Uterus (tissue), 4 donors: ENCODE results near the gene C16orf82. TPM values are rescaled to one million over a fixed set of nuclear protein-coding genes. Genes with fewer than 3 reads are reported as not detected.

Source experiments
- DNase-seq, 2 donors: peaks; one replicate each; pipeline ENCODE4 v3.0.0-alpha.2; 2019 to 2020
- H3K27ac ChIP-seq, 2 donors: fragments of 200-600 bp; sonication (generic); 1 replicate in 1 of 2; 2 replicates in 1 of 2; pipeline ENCODE4 v1.5.1; 2016 to 2018
- H3K27me3 ChIP-seq, 2 donors: fragments of 200-600 bp; sonication (generic); one replicate each; pipeline ENCODE4 v1.5.1; 2018 to 2019; ENCODE audit warnings: control low read depth in 1 of 2
- H3K36me3 ChIP-seq, 2 donors: fragments of 200-600 bp; sonication (generic); one replicate each; pipeline ENCODE4 v1.5.1; 2019; ENCODE audit warnings: control low read depth in 1 of 2
- H3K4me1 ChIP-seq, 2 donors: fragments of 200-600 bp; sonication (generic); one replicate each; pipeline ENCODE4 v1.5.1; 2018 to 2019; ENCODE audit warnings: control low read depth in 1 of 2
- H3K4me3 ChIP-seq, 2 donors: fragments of 200-600 bp; sonication (generic); 1 replicate in 1 of 2; 2 replicates in 1 of 2; pipeline ENCODE4 v1.5.1; 2018 to 2019; ENCODE audit warnings: mild to moderate bottlenecking in 1 of 2
- H3K9me3 ChIP-seq, 2 donors: fragments of 200-600 bp; sonication (generic); one replicate each; pipeline ENCODE4 v1.5.1; 2019; ENCODE audit warnings: control low read depth in 1 of 2
- CTCF ChIP-seq, 4 experiments: fragments of 200-600 bp in 2 of 4; fragments of 450-650 bp in 2 of 4; sonication (generic) in 2 of 4; IDR thresholded peaks; one replicate each; pipeline ENCODE4 v1.5.1; 2016 to 2019; ENCODE audit warnings: antibody characterized with exemption in 4 of 4, mild to moderate bottlenecking in 2 of 4, moderate library complexity in 1 of 4
- POLR2A ChIP-seq, 2 donors: fragments of 450-650 bp; IDR thresholded peaks; one replicate each; pipeline ENCODE4 v1.6.1; 2016; ENCODE audit warnings: antibody characterized with exemption in 2 of 2, mild to moderate bottlenecking in 1 of 2, moderate library complexity in 1 of 2
- intact Hi-C: fragments of 100-400 bp; cut with DNase I; formaldehyde crosslinking; loops from one replicate; pipeline ENCODE4 v1.15.1; 2023; ENCODE audit warnings: low total_unique reads
- total RNA-seq, 4 donors: library from RNA; depleted of rRNA in 3 of 4; stranded (reverse); fragments of >200 nt in 3 of 4; gene quantifications; one replicate each; pipeline versions ENCODE4 v1.1.0 to v1.2.4, GENCODE V29; 2014 to 2023
- donor health status: DM: yes; HTN: yes; CAD: no.

The C16orf82 gene
- total RNA-seq, 4 donors from 2014 or later = not detected

DNA sequence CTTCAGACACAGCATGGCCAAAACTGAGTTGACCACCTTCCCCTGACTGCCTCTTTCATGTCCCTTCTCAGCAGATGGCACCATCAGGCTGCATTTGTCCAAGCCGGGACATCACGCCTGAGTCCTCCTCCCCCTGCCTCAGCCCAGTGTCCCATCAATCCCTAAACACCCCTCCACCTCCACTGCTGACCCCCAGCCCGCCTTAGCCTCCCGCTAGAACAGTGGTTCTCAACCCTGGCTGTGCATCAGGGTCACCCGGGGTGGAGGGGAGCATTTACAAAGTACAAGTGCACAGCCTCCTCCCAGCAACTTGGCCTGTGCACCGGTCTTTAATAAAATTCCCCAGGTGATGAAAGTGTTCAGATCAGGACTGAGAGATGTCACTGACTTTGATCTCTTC lies 4.0 kb downstream of the C16orf82 start:
- no peak overlapping the region for H3K4me3 ChIP-seq
- intact Hi-C loops = no loop called here
- no peaks in the 10 kb centered on the region for H3K4me1 ChIP-seq
- H3K9me3 ChIP-seq = no peaks in the 10 kb centered on the region
- H3K27me3 ChIP-seq = no peaks in the 10 kb centered on the region
- H3K27ac ChIP-seq = no peak overlapping the region
- H3K36me3 ChIP-seq = no peaks in the 10 kb centered on the region
- DNase-seq = no peak
- TF ChIP-seq POLR2A (IDR thresholded peaks at IDR 0.05) (no peak), CTCF (IDR thresholded peaks at IDR 0.05) (no peak)

- TF ChIP-seq POLR2A (IDR thresholded peaks at IDR 0.05) (no peak), CTCF (IDR thresholded peaks at IDR 0.05) (no peak)
- H3K27me3 ChIP-seq = no peaks in the 10 kb centered on the region
- H3K27ac ChIP-seq = no peak overlapping the region
- no peaks in the 10 kb centered on the region for H3K36me3 ChIP-seq
- no peak for DNase-seq
- H3K9me3 ChIP-seq = no peaks in the 10 kb centered on the region
- intact Hi-C loops = no loop called here
- H3K4me3 ChIP-seq = no peak overlapping the region
- no peaks in the 10 kb centered on the region for H3K4me1 ChIP-seq
Observed at GRCh38 chr16:27073733-27074132, 7.0 kb downstream of the C16orf82 start.

DNA sequence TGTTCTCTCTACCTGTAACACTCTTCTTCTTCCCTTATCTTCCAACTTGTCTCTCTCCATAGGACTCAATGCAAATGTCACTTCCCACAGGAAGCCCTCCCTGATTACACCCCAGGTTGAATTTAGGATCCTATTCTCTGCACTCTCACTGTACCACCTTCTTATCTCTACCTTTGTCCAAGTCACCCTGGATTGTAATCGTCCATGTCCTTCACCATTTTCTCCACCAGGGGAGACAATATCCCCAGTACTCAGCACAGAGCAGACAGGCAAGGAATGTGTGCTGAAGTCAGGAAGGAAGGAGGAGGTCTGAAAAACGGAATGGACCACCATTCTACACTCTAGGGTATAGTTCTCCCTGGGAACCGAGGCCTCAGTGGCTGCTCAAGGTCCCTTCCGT lies 14.2 kb downstream of the C16orf82 start:
- intact Hi-C loops = no loop called here
- no peak for DNase-seq
- H3K27me3 ChIP-seq = no peaks in the 10 kb centered on the region
- no peaks in the 10 kb centered on the region for H3K4me1 ChIP-seq
- TF ChIP-seq POLR2A (IDR thresholded peaks at IDR 0.05) = no peak
- TF ChIP-seq CTCF (IDR thresholded peaks at IDR 0.05) = no peak
- no peaks in the 10 kb centered on the region for H3K36me3 ChIP-seq
- no peaks in the 10 kb centered on the region for H3K9me3 ChIP-seq
- H3K27ac ChIP-seq = no peak overlapping the region
- no peak overlapping the region for H3K4me3 ChIP-seq

DNA sequence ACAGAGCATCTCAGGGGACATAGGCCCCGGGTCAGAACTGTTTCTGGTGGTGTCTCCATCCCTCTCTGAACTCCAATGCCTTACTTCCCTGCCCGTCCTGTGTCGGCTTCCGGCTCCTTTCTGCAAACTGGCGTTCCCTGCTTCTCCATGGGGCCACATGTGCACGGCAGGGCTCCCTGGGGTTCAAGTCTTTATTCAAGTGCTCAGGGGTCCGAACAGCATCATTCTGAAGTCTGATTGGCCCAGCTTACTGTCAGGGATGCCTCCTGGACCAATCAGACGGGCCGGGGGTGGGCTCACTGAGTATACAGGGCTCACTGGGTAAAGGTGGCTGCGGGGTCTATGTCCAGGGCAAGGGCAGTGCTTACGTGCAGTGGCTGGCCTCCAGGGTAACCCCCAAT lies 17.1 kb downstream of the C16orf82 start:
- Histone ChIP-seq H3K4me1 (no peaks in the 10 kb centered on the region), H3K27me3 (no peaks in the 10 kb centered on the region), H3K9me3 (no peaks in the 10 kb centered on the region), H3K27ac (no peak overlapping the region), H3K4me3 (no peak overlapping the region), H3K36me3 (no peaks in the 10 kb centered on the region)
- DNase-seq = no peak
- TF ChIP-seq CTCF (IDR thresholded peaks at IDR 0.05) (no peak), POLR2A (IDR thresholded peaks at IDR 0.05) (no peak)
- intact Hi-C loops = no loop called here

- no peaks in the 10 kb centered on the region for H3K36me3 ChIP-seq
- TF ChIP-seq POLR2A (IDR thresholded peaks at IDR 0.05) = no peak
- TF ChIP-seq CTCF (IDR thresholded peaks at IDR 0.05) = no peak
- no peaks in the 10 kb centered on the region for H3K4me1 ChIP-seq
- intact Hi-C loops = no loop called here
- H3K27ac ChIP-seq = no peak overlapping the region
- H3K27me3 ChIP-seq = no peaks in the 10 kb centered on the region
- H3K9me3 ChIP-seq = no peaks in the 10 kb centered on the region
- no peak for DNase-seq
- no peak overlapping the region for H3K4me3 ChIP-seq
Observed at GRCh38 chr16:27084307-27085028, 17.7 kb downstream of the C16orf82 start.
